ENCODE data around the gene TOGARAM2. TPM values are rescaled to one million over a fixed set of nuclear protein-coding genes. Genes with fewer than 3 reads are reported as not detected.

Gene TOGARAM2
- total and polyA plus RNA-seq, 10 of the 15 experiments (the other 5 are each of a cell fraction or from before 2014, with no cell fraction given): 0.01 to 0.06 (median 0.03) TPM; not detected in 7

GRCh38 chr2:29071032-29071975 lies 90.2 kb downstream of the TOGARAM2 start:
- H3K9me3 ChIP-seq (replicated peaks; ENCODE audit: control insufficient read depth, insufficient read depth, low read length): no peaks in the 10 kb centered on the region
- no peak overlapping the region for H3K27ac ChIP-seq (ENCODE audit: control insufficient read depth, insufficient read depth)
- no peak overlapping the region for H3K9ac ChIP-seq (ENCODE audit: control insufficient read depth, insufficient read depth, low read length)
- POLR2A ChIA-PET: interaction anchor here (0.5 kb wide), 1 partner anchor 118 kb away, joined by 3 read pairs; no protein-coding TSS in a partner anchor
- RAD21 ChIA-PET (ENCODE audit: unreplicated experiment): no interaction called here
- H3K4me2 ChIP-seq (ENCODE audit: control insufficient read depth, insufficient read depth): no peak overlapping the region
- SMC1A ChIA-PET (ENCODE audit: uncharacterized antibody, unreplicated experiment): no interaction called here
- no peaks in the 10 kb centered on the region for H3K79me2 ChIP-seq (ENCODE audit: control insufficient read depth, insufficient read depth, low read length)
- BruUV-seq (replicated peaks): no TSS peak
- H2AFZ ChIP-seq (ENCODE audit: control insufficient read depth, low read depth, low read length): no peak overlapping the region
- H3K4me1 ChIP-seq (ENCODE audit: control insufficient read depth, insufficient read depth, low read length): peaks cover 3% of the 10 kb centered on the region; the same call in 1 of the 2 replicates
- DNase-seq (ENCODE audit: low read depth, low spot score) (no peak), ATAC-seq (no peak), FAIRE-seq (no peak)
- intact Hi-C loops (cut with micrococcal nuclease; ENCODE audit: unreplicated experiment) (loop anchor here (5.0 kb wide), 1 partner anchor 41 kb away; no protein-coding TSS in a partner anchor), in situ Hi-C loops (cut with MboI) (no loop called here)
- H4K20me1 ChIP-seq (ENCODE audit: control insufficient read depth, insufficient read depth): no peaks in the 10 kb centered on the region
- WGBS (ENCODE audit: insufficient coverage, insufficient replicate concordance, low lambda C conversion rate, missing lambda C conversion rate): 55% methylated on average over 18 of the region's 19 CpGs
- no peaks in the 10 kb centered on the region for H3K36me3 ChIP-seq (ENCODE audit: control insufficient read depth in 2 of 2, insufficient read depth in 2 of 2, low read length in 1 of 2)
- no peak overlapping the region for H3K4me3 ChIP-seq
- H3K27me3 ChIP-seq (replicated peaks in 1 of 2; ENCODE audit: control insufficient read depth in 2 of 2, insufficient read depth in 2 of 2, low read length in 1 of 2): no peaks in the 10 kb centered on the region
- CTCF ChIA-PET: no interaction called here
- TF ChIP-seq HDAC6 (IDR thresholded peaks at IDR 0.05; ENCODE audit: unreplicated experiment) (no peak), NKRF (conservative IDR thresholded peaks at IDR 0.05) (no peak), SUZ12 (IDR thresholded peaks at IDR 0.05; ENCODE audit: unreplicated experiment) (no peak), RUNX3 (IDR thresholded peaks at IDR 0.05; ENCODE audit: low read length) (no peak), SP1 (IDR thresholded peaks at IDR 0.05; ENCODE audit: low read depth, low read length) (no peak), BHLHE40 (IDR thresholded peaks at IDR 0.05; ENCODE audit: borderline replicate concordance in 1 of 2, low read depth in 2 of 2, low read length in 1 of 2) (no peak), BRCA1 (IDR thresholded peaks at IDR 0.05; ENCODE audit: low read depth, low read length) (no peak), SREBF1 (IDR thresholded peaks at IDR 0.05; ENCODE audit: low read length) (no peak), ZBED1 (IDR thresholded peaks at IDR 0.05; ENCODE audit: borderline replicate concordance) (no peak), ZNF687 (IDR thresholded peaks at IDR 0.05) (no peak), SMARCA5 (IDR thresholded peaks at IDR 0.05) (no peak), TCF7 (IDR thresholded peaks at IDR 0.05; ENCODE audit: borderline replicate concordance) (no peak), SRF (IDR thresholded peaks at IDR 0.05; ENCODE audit: low read depth in 2 of 2, low read length in 2 of 2) (no peak)
- TF ChIP-seq, protein P1, sequence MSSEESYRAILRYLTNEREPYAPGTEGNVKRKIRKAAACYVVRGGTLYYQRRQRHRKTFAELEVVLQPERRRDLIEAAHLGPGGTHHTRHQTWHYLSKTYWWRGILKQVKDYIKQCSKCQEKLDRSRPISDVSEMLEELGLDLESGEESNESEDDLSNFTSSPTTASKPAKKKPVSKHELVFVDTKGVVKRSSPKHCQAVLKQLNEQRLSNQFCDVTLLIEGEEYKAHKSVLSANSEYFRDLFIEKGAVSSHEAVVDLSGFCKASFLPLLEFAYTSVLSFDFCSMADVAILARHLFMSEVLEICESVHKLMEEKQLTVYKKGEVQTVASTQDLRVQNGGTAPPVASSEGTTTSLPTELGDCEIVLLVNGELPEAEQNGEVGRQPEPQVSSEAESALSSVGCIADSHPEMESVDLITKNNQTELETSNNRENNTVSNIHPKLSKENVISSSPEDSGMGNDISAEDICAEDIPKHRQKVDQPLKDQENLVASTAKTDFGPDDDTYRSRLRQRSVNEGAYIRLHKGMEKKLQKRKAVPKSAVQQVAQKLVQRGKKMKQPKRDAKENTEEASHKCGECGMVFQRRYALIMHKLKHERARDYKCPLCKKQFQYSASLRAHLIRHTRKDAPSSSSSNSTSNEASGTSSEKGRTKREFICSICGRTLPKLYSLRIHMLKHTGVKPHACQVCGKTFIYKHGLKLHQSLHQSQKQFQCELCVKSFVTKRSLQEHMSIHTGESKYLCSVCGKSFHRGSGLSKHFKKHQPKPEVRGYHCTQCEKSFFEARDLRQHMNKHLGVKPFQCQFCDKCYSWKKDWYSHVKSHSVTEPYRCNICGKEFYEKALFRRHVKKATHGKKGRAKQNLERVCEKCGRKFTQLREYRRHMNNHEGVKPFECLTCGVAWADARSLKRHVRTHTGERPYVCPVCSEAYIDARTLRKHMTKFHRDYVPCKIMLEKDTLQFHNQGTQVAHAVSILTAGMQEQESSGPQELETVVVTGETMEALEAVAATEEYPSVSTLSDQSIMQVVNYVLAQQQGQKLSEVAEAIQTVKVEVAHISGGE (CRISPR knock-in tag; IDR thresholded peaks at IDR 0.05): no peak
